22Rv1 (cell line): Measurements from ENCODE around the gene HORMAD1.

Source experiments
- CTCF ChIP-seq: fragments of 450-650 bp; IDR thresholded peaks from 2 replicates; pipeline ENCODE4 v1.5.1; 2017; ENCODE audit warnings: mild to moderate bottlenecking
- ZFX ChIP-seq: fragments of 450-650 bp; IDR thresholded peaks from 2 replicates; pipeline ENCODE4 v1.6.1; 2017; ENCODE audit warnings: antibody characterized with exemption, borderline replicate concordance

GRCh38 chr1:150696995-150697927 lies 23.4 kb downstream of the HORMAD1 start, which contains the start of gene GOLPH3L:
- no peak for TF ChIP-seq CTCF
- TF ChIP-seq ZFX = no peak
